GM12878 (cell line): ENCODE results near the gene SHROOM1. TPM values are rescaled to one million over a fixed set of nuclear protein-coding genes. Genes with fewer than 3 reads are reported as not detected.

Experiments
- ATAC-seq: fragments of 200-7000 bp; cut with Tn5 transposase; 3 replicates; pipeline ENCODE4 v1.9.1; 2020; ENCODE audit warnings: mild to moderate bottlenecking, moderate library complexity
- BruUV-seq: library from RNA; stranded (reverse); fragments of 400-500 nt; replicated peaks from 2 replicates; lab custom pipeline; 2021; lab: Mats Ljungman, UMichigan
- CTCF ChIA-PET: fragments of 300-600 bp; sonication (Branson Sonifier 250); formaldehyde crosslinking; extraction: SDS; loops from one replicate; lab custom pipeline; 2021; ENCODE audit warnings: inconsistent platforms; lab: Yijun Ruan, JAX
- POLR2A ChIA-PET: fragments of 350-600 bp; formaldehyde crosslinking; extraction: SDS; loops from one replicate; lab custom pipeline; 2021; ENCODE audit warnings: inconsistent platforms; lab: Charles Lee
- RAD21 ChIA-PET: fragments of 300-600 bp; sonication (Branson Sonifier 250); formaldehyde crosslinking; loops from one replicate; lab custom pipeline; 2023; ENCODE audit warnings: antibody characterized with exemption; ENCODE audit not compliant: unreplicated experiment; lab: Charles Lee
- SMC1A ChIA-PET: fragments of 300-600 bp; sonication (Branson Sonifier 250); formaldehyde crosslinking; loops from one replicate; lab custom pipeline; 2023; ENCODE audit not compliant: unreplicated experiment, uncharacterized antibody; lab: Charles Lee
- DNase-seq: peaks from one replicate; pipeline ENCODE4 v3.0.0-alpha.2; 2011; ENCODE audit warnings: low read depth, low spot score
- FAIRE-seq: peaks from 3 replicates; lab custom pipeline; 2011; peaks lifted over from hg19 to GRCh38; lab: Jason Lieb, UNC
- H2AFZ ChIP-seq: 2 replicates; pipeline ENCODE4 v1.6.0; 2011; ENCODE audit warnings: low read depth, low read length, control low read depth; ENCODE audit not compliant: control insufficient read depth
- H3K27ac ChIP-seq: 2 replicates; pipeline ENCODE4 v1.5.1; 2011; ENCODE audit warnings: control low read depth; ENCODE audit not compliant: control insufficient read depth, insufficient read depth
- H3K27me3 ChIP-seq, 2 experiments: replicated peaks in 1 of 2; 2 replicates each; pipeline versions ENCODE4 v1.6.0 to v1.6.1; 2011; ENCODE audit warnings: low read length in 1 of 2; ENCODE audit not compliant: control insufficient read depth in 2 of 2, insufficient read depth in 2 of 2
- H3K36me3 ChIP-seq, 2 experiments: 2 replicates each; pipeline ENCODE4 v1.5.1; 2011; ENCODE audit warnings: low read length in 1 of 2; ENCODE audit not compliant: control insufficient read depth in 2 of 2, insufficient read depth in 2 of 2
- H3K4me1 ChIP-seq: 2 replicates; pipeline ENCODE4 v1.6.1; 2011; ENCODE audit warnings: mild to moderate bottlenecking, low read length, moderate library complexity, mixed read lengths; ENCODE audit not compliant: control insufficient read depth, insufficient read depth
- H3K4me2 ChIP-seq: 2 replicates; pipeline ENCODE4 v1.6.0; 2011; ENCODE audit warnings: control low read depth; ENCODE audit not compliant: control insufficient read depth, insufficient read depth
- H3K4me3 ChIP-seq: fragments of 200-600 bp; sonication (generic); 2 replicates; pipeline ENCODE4 v1.5.1; 2016
- H3K79me2 ChIP-seq: 2 replicates; pipeline ENCODE4 v1.6.0; 2011; ENCODE audit warnings: low read length; ENCODE audit not compliant: control insufficient read depth, insufficient read depth
- H3K9ac ChIP-seq: 2 replicates; pipeline ENCODE4 v1.8.0; 2011; ENCODE audit warnings: low read length, control low read depth, mixed read lengths; ENCODE audit not compliant: control insufficient read depth, insufficient read depth
- H3K9me3 ChIP-seq: replicated peaks from 3 replicates; pipeline ENCODE4 v1.5.1; 2011; ENCODE audit warnings: mild to moderate bottlenecking, low read length; ENCODE audit not compliant: control insufficient read depth, insufficient read depth
- H4K20me1 ChIP-seq: 2 replicates; pipeline ENCODE4 v1.6.0; 2011; ENCODE audit not compliant: control insufficient read depth, insufficient read depth
- E2F8 ChIP-seq: fragments of 450-650 bp; IDR thresholded peaks from 2 replicates; pipeline ENCODE4 v1.6.1; 2018; ENCODE audit warnings: mild to moderate bottlenecking, low read depth, moderate library complexity; ENCODE audit not compliant: partially characterized antibody
- EGR1 ChIP-seq, 2 experiments: IDR thresholded peaks; 1 replicate in 1 of 2; 2 replicates in 1 of 2; pipeline ENCODE4 v1.6.1; 2011 to 2012; ENCODE audit warnings: low read depth in 2 of 2, low read length in 2 of 2, borderline replicate concordance in 1 of 2, mild to moderate bottlenecking in 1 of 2, moderate library complexity in 1 of 2
- MLLT1 ChIP-seq: fragments of 450-650 bp; IDR thresholded peaks from 2 replicates; pipeline ENCODE4 v1.6.1; 2016; ENCODE audit warnings: mild to moderate bottlenecking
- PKNOX1 ChIP-seq: fragments of 450-650 bp; IDR thresholded peaks from 2 replicates; pipeline ENCODE4 v1.6.1; 2016; ENCODE audit warnings: mild to moderate bottlenecking
- SMC3 ChIP-seq: IDR thresholded peaks from 2 replicates; pipeline ENCODE4 v1.6.1; 2011; ENCODE audit warnings: low read length, improper control_type of control experiment, borderline replicate concordance
- USF2 ChIP-seq: IDR thresholded peaks from 2 replicates; pipeline ENCODE4 v1.6.1; 2011; ENCODE audit warnings: low read depth, low read length, improper control_type of control experiment, borderline replicate concordance
- ZBTB11 ChIP-seq: fragments of 450-650 bp; formaldehyde crosslinking; IDR thresholded peaks from 2 replicates; pipeline ENCODE4 v1.5.0; 2022; ENCODE audit warnings: mild to moderate bottlenecking, missing genetic modification characterization
- WGBS: methylation state at CpG from one replicate; pipeline ENCODE4 v1.1.6; 2016; ENCODE audit warnings: low lambda C conversion rate; ENCODE audit not compliant: insufficient replicate concordance, insufficient coverage; ENCODE audit errors: missing lambda C conversion rate; 5-methylcytosine and 5-hydroxymethylcytosine counted together
- in situ Hi-C: fragments of 300-500 bp; cut with MboI; formaldehyde crosslinking; loops from 9 replicates; pipeline ENCODE4 v1.14.3; 2018; ENCODE audit warnings: mixed read lengths
- intact Hi-C: fragments of 100-400 bp; cut with micrococcal nuclease; formaldehyde crosslinking; loops from one replicate; pipeline ENCODE4 v1.14.2; 2022; ENCODE audit not compliant: unreplicated experiment
- polyA plus RNA-seq, 11 experiments: library from polyadenylated mRNA; depleted of rRNA in 4 of 11; unstranded in 6 of 11; stranded (reverse) in 5 of 11; fragments of >200 nt; fragmentation: Nextera tagmentation in 4 of 11; fragmentation: Illumina TruSeq in 1 of 11; extraction: Ambion mirVana in 4 of 11; extraction: Trizol in 1 of 11; gene quantifications; 1 replicate in 1 of 11; 2 replicates in 10 of 11; pipeline versions ENCODE4 v1.2.1 to v1.2.3, GENCODE V29; 2011 to 2016; ENCODE audit warnings: inconsistent platforms in 2 of 11, missing spikeins in 2 of 11, low read depth in 1 of 11
- total RNA-seq, 4 experiments: library from RNA; depleted of rRNA in 3 of 4; stranded (reverse); fragments of >200 nt in 3 of 4; fragmentation: Illumina TruSeq in 1 of 4; extraction: Trizol in 1 of 4; gene quantifications; 2 replicates each; pipeline versions ENCODE4 v1.2.1 to v1.2.3, GENCODE V29; 2013 to 2021

SHROOM1 gene
- total and polyA plus RNA-seq, 10 of the 15 experiments (the other 5 are each of a cell fraction or from before 2014, with no cell fraction given) = 0.05 to 3.9 (median 1.3) TPM

- no peak for TF ChIP-seq USF2
Observed at GRCh38 chr5:132773601-132774355, 56.7 kb downstream of the SHROOM1 start (continued).

GRCh38 chr5:132773114-132773513 lies 57.3 kb downstream of the SHROOM1 start:
- RAD21 ChIA-PET = interaction anchor here (0.6 to 2.0 kb wide), 7 partner anchors 19 to 47 kb away, joined by 3 to 6 read pairs (median 4); no protein-coding TSS in a partner anchor
- TF ChIP-seq MLLT1 (no peak), PKNOX1 (no peak), E2F8 (no peak), SMC3 (no peak), EGR1 (IDR thresholded peaks at IDR 0.05; ENCODE audit: borderline replicate concordance in 1 of 2, low read depth in 2 of 2, low read length in 2 of 2) (no peak), ZBTB11 (CRISPR knock-in tag) (no peak)
- Histone ChIP-seq H2AFZ (no peak overlapping the region), H3K9me3 (no peaks in the 10 kb centered on the region), H4K20me1 (no peaks in the 10 kb centered on the region), H3K79me2 (peaks cover 9% of the 10 kb centered on the region), H3K27me3 (no peaks in the 10 kb centered on the region), H3K27ac (no peak overlapping the region), H3K4me3 (no peak overlapping the region), H3K36me3 (no peaks in the 10 kb centered on the region), H3K4me2 (no peak overlapping the region), H3K4me1 (peaks cover 7% of the 10 kb centered on the region), H3K9ac (no peak overlapping the region)
- ATAC-seq (no peak), DNase-seq (no peak), FAIRE-seq (no peak)
- POLR2A ChIA-PET = interaction anchor here (7.2 kb wide), 1 partner anchor 20 kb away, joined by 56 read pairs; no protein-coding TSS in a partner anchor
- WGBS = 85% methylated on average over 5 of the region's 5 CpGs
- intact Hi-C loops = no loop called here
- in situ Hi-C loops = no loop called here
- SMC1A ChIA-PET = interaction anchor here (1.5 to 7.5 kb wide), 2 partner anchors 12 to 22 kb away, joined by 4 to 88 read pairs; partner anchors contain the start of gene CCNI2
- BruUV-seq = no TSS peak
- CTCF ChIA-PET = interaction anchor here (3.5 kb wide), 1 partner anchor 19 kb away, joined by 15 read pairs; no protein-coding TSS in a partner anchor
